Measurements from ENCODE around the gene PIH1D1.

PIH1D1 gene

GRCh38 chr19:49433240-49433901 is 18.2 kb downstream of the PIH1D1 start:
- H3K27me3 ChIP-seq (ENCODE audit: control insufficient read depth, low read length), result peaks cover 38% of the 10 kb centered on the region
- no peaks in the 10 kb centered on the region for H3K79me2 ChIP-seq (ENCODE audit: control insufficient read depth, low read length)
- H4K20me1 ChIP-seq (ENCODE audit: control insufficient read depth, insufficient read depth, low read depth, low read length), result no peaks in the 10 kb centered on the region
- TF ChIP-seq EZH2phosphoT487 (IDR thresholded peaks at IDR 0.05; ENCODE audit: borderline replicate concordance, low read length) (no peak), CTCF (IDR thresholded peaks at IDR 0.05; ENCODE audit: low read depth, low read length, poor library complexity, severe bottlenecking) (no peak)
- 0 out of 2 replicates have a peak, but pooled peaks cover 5% of the 10 kb centered on the region for H3F3A ChIP-seq (ENCODE audit: control insufficient read depth, insufficient read depth)
- no peak overlapping the region for H3K27ac ChIP-seq (ENCODE audit: low read depth, low read length)
- no peaks in the 10 kb centered on the region for H3K36me3 ChIP-seq (ENCODE audit: control insufficient read depth, low read length)
- peaks cover 21% of the 10 kb centered on the region for H3K4me1 ChIP-seq (ENCODE audit: control insufficient read depth, low read length)
- no peak overlapping the region for H3K4me2 ChIP-seq (ENCODE audit: low read length)
- H3K9me2 ChIP-seq (replicated peaks; ENCODE audit: control insufficient read depth, low read length), result no peaks in the 10 kb centered on the region
- H3K4me3 ChIP-seq (ENCODE audit: low read length), result no peak overlapping the region
- no peaks in the 10 kb centered on the region for H3K9me3 ChIP-seq (ENCODE audit: control insufficient read depth, insufficient read depth, low read length)

- H3K4me2 ChIP-seq (ENCODE audit: low read length), result no peak overlapping the region
- H3K79me2 ChIP-seq (ENCODE audit: control insufficient read depth, low read length), result no peaks in the 10 kb centered on the region
- no peaks in the 10 kb centered on the region for H4K20me1 ChIP-seq (ENCODE audit: control insufficient read depth, insufficient read depth, low read depth, low read length)
- 0 out of 2 replicates have a peak, but pooled peaks cover 5% of the 10 kb centered on the region for H3F3A ChIP-seq (ENCODE audit: control insufficient read depth, insufficient read depth)
- H3K9me2 ChIP-seq (replicated peaks; ENCODE audit: control insufficient read depth, low read length), result no peaks in the 10 kb centered on the region
- no peak overlapping the region for H3K27ac ChIP-seq (ENCODE audit: low read depth, low read length)
- peaks cover 39% of the 10 kb centered on the region for H3K27me3 ChIP-seq (ENCODE audit: control insufficient read depth, low read length)
- TF ChIP-seq EZH2phosphoT487 (IDR thresholded peaks at IDR 0.05; ENCODE audit: borderline replicate concordance, low read length), result no peak
- no peak for TF ChIP-seq CTCF (IDR thresholded peaks at IDR 0.05; ENCODE audit: low read depth, low read length, poor library complexity, severe bottlenecking)
- peaks cover 28% of the 10 kb centered on the region for H3K4me1 ChIP-seq (ENCODE audit: control insufficient read depth, low read length)
- no peaks in the 10 kb centered on the region for H3K36me3 ChIP-seq (ENCODE audit: control insufficient read depth, low read length)
- H3K9me3 ChIP-seq (ENCODE audit: control insufficient read depth, insufficient read depth, low read length), result no peaks in the 10 kb centered on the region
- H3K4me3 ChIP-seq (ENCODE audit: low read length), result no peak overlapping the region
Observed at GRCh38 chr19:49432141-49433073, 19.2 kb downstream of the PIH1D1 start.

GRCh38 chr19:49431330-49431749 is 20.3 kb downstream of the PIH1D1 start:
- 0 out of 2 replicates have a peak, but pooled peaks cover 5% of the 10 kb centered on the region for H3F3A ChIP-seq (ENCODE audit: control insufficient read depth, insufficient read depth)
- peaks cover 32% of the 10 kb centered on the region for H3K4me1 ChIP-seq (ENCODE audit: control insufficient read depth, low read length)
- peaks cover 39% of the 10 kb centered on the region for H3K27me3 ChIP-seq (ENCODE audit: control insufficient read depth, low read length)
- H3K36me3 ChIP-seq (ENCODE audit: control insufficient read depth, low read length), result no peaks in the 10 kb centered on the region
- H3K4me2 ChIP-seq (ENCODE audit: low read length), result no peak overlapping the region
- no peaks in the 10 kb centered on the region for H3K9me3 ChIP-seq (ENCODE audit: control insufficient read depth, insufficient read depth, low read length)
- H4K20me1 ChIP-seq (ENCODE audit: control insufficient read depth, insufficient read depth, low read depth, low read length), result no peaks in the 10 kb centered on the region
- H3K4me3 ChIP-seq (ENCODE audit: low read length), result no peak overlapping the region
- TF ChIP-seq EZH2phosphoT487 (IDR thresholded peaks at IDR 0.05; ENCODE audit: borderline replicate concordance, low read length) (no peak), CTCF (IDR thresholded peaks at IDR 0.05; ENCODE audit: low read depth, low read length, poor library complexity, severe bottlenecking) (no peak)
- H3K79me2 ChIP-seq (ENCODE audit: control insufficient read depth, low read length), result no peaks in the 10 kb centered on the region
- H3K9me2 ChIP-seq (replicated peaks; ENCODE audit: control insufficient read depth, low read length), result no peaks in the 10 kb centered on the region
- no peak overlapping the region for H3K27ac ChIP-seq (ENCODE audit: low read depth, low read length)
